Mucosa of rectum (tissue), 2 donors: ENCODE results near the gene C1QTNF2.

Source experiments
- H3K27ac ChIP-seq, 2 donors: one replicate each; pipeline ENCODE4 v1.7.0; 2013; ENCODE audit warnings: inconsistent platforms in 2 of 2, low read depth in 2 of 2, low read length in 2 of 2
- H3K27me3 ChIP-seq, 2 donors: one replicate each; pipeline ENCODE4 v1.7.0; 2013; ENCODE audit warnings: low read length in 2 of 2; ENCODE audit not compliant: control insufficient read depth in 2 of 2, insufficient read depth in 2 of 2
- H3K36me3 ChIP-seq, 2 donors: one replicate each; pipeline ENCODE4 v1.7.0; 2013; ENCODE audit warnings: low read length in 2 of 2; ENCODE audit not compliant: control insufficient read depth in 2 of 2, insufficient read depth in 2 of 2
- H3K4me1 ChIP-seq, 2 donors: one replicate each; pipeline ENCODE4 v1.7.0; 2013; ENCODE audit warnings: low read length in 2 of 2, mild to moderate bottlenecking in 1 of 2; ENCODE audit not compliant: control insufficient read depth in 2 of 2, insufficient read depth in 2 of 2
- H3K4me3 ChIP-seq, 2 donors: one replicate each; pipeline ENCODE4 v1.7.0; 2013; ENCODE audit warnings: low read length in 2 of 2
- H3K9ac ChIP-seq, 2 donors: one replicate each; pipeline ENCODE4 v1.7.0; 2013; ENCODE audit warnings: low read length in 2 of 2, low read depth in 1 of 2, mild to moderate bottlenecking in 1 of 2
- H3K9me3 ChIP-seq, 2 donors: one replicate each; pipeline ENCODE4 v1.7.0; 2013; ENCODE audit warnings: low read length in 2 of 2; ENCODE audit not compliant: control insufficient read depth in 2 of 2
- donor health status: healthy.
- donor health status: Normal muscosa, but diverticular disease.

C1QTNF2 gene

GRCh38 chr5:160390787-160391696, 20.6 kb upstream of the C1QTNF2 start:
- Histone ChIP-seq H3K9me3 (no peaks in the 10 kb centered on the region), H3K4me3 (no peak overlapping the region), H3K27ac (no peak overlapping the region), H3K27me3 (no peaks in the 10 kb centered on the region), H3K9ac (no peak overlapping the region), H3K4me1 (no peaks in the 10 kb centered on the region), H3K36me3 (no peaks in the 10 kb centered on the region)

GRCh38 chr5:160387445-160387844, 17.0 kb upstream of the C1QTNF2 start:
- Histone ChIP-seq H3K27me3 (no peaks in the 10 kb centered on the region), H3K36me3 (no peaks in the 10 kb centered on the region), H3K9ac (no peak overlapping the region)

DNA sequence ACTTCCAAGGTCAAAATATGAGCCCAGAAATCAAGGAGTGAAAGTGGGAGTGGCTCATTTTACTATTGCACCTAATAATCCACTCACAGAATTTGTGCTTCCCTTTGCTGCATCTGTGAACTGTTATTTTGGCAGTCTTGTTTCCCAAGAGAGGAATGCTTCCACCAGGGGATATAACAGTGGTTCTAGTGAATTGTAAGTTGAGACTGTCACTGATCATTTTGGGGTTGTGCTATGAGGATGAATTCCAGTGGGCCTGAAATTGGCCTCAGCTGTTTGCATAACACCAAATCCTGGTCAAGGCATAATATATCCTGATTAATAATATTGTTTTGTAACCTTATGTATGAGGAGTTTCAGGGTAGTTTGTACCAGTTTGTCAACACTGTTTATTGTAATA, 15.1 kb upstream of the C1QTNF2 start:
- Histone ChIP-seq H3K4me1 (no peaks in the 10 kb centered on the region), H3K9ac (no peak overlapping the region), H3K27me3 (no peaks in the 10 kb centered on the region)

More at GRCh38 chr5:160387445-160387844, 17.0 kb upstream of the C1QTNF2 start:
- H3K9me3 ChIP-seq: no peaks in the 10 kb centered on the region
- no peak overlapping the region for H3K4me3 ChIP-seq
- no peaks in the 10 kb centered on the region for H3K4me1 ChIP-seq
- no peak overlapping the region for H3K27ac ChIP-seq

GRCh38 chr5:160384681-160385080, 14.3 kb upstream of the C1QTNF2 start:
- H3K9me3 ChIP-seq: no peaks in the 10 kb centered on the region
- H3K27ac ChIP-seq: no peak overlapping the region
- no peak overlapping the region for H3K9ac ChIP-seq
- no peak overlapping the region for H3K4me3 ChIP-seq
- H3K27me3 ChIP-seq: no peaks in the 10 kb centered on the region
- H3K36me3 ChIP-seq: no peaks in the 10 kb centered on the region
- no peaks in the 10 kb centered on the region for H3K4me1 ChIP-seq

More for the DNA sequence above, 15.1 kb upstream of the C1QTNF2 start:
- no peak overlapping the region for H3K27ac ChIP-seq
- H3K4me3 ChIP-seq: no peak overlapping the region
- no peaks in the 10 kb centered on the region for H3K9me3 ChIP-seq
- no peaks in the 10 kb centered on the region for H3K36me3 ChIP-seq

- Histone ChIP-seq H3K4me3 (no peak overlapping the region), H3K9ac (no peak overlapping the region), H3K4me1 (no peaks in the 10 kb centered on the region), H3K36me3 (no peaks in the 10 kb centered on the region), H3K27me3 (no peaks in the 10 kb centered on the region), H3K27ac (no peak overlapping the region), H3K9me3 (no peaks in the 10 kb centered on the region)
Observed at GRCh38 chr5:160382346-160382745, 11.9 kb upstream of the C1QTNF2 start.

DNA sequence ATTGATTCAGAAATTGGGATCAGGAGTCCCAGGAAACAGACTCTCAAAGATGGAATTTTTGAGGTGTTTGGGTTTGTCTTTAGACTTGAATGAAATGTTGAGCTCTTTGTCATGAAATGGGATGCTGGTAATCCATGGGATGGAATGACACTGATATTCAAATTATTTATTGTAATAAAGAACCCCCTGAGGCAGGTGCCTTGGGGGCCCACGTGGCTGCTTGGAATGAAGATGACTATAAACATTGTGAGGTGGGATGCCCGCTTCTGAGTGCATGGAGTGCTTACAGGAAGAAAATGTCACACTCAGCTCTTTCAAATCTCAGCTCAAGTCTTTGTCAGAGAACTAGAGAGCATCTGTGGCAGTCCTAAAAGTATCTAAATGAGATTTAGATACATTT, 9.6 kb upstream of the C1QTNF2 start:
- Histone ChIP-seq H3K36me3 (no peaks in the 10 kb centered on the region), H3K27ac (no peak overlapping the region), H3K4me3 (no peak overlapping the region), H3K4me1 (no peaks in the 10 kb centered on the region), H3K27me3 (no peaks in the 10 kb centered on the region), H3K9me3 (no peaks in the 10 kb centered on the region), H3K9ac (no peak overlapping the region)

DNA sequence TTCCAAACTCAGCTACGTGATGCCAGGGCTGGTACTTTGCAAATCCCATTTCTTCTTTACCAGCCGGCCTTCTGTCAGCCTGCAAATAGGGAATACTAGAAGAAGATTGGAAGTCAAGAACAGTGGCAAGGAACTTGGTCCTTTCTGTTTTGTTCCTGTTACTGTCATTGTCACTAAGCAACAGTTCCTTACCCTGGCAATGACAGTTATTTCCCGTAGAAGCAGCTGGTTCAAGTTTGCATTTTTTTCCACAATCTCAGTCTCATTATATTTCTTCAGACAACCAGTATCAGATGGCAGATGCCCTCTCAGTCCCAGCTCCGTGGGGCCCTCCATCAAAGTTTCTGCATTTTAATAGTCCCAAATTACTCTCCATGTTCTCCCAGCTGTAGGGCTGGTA, 9.1 kb upstream of the C1QTNF2 start:
- Histone ChIP-seq H3K9me3 (no peaks in the 10 kb centered on the region), H3K4me3 (no peak overlapping the region), H3K4me1 (no peaks in the 10 kb centered on the region), H3K27me3 (no peaks in the 10 kb centered on the region), H3K27ac (no peak overlapping the region), H3K36me3 (no peaks in the 10 kb centered on the region), H3K9ac (no peak overlapping the region)

GRCh38 chr5:160378330-160378729, 7.9 kb upstream of the C1QTNF2 start:
- H3K4me1 ChIP-seq: no peaks in the 10 kb centered on the region
- H3K27ac ChIP-seq: no peak overlapping the region
- H3K27me3 ChIP-seq: no peaks in the 10 kb centered on the region
- H3K9me3 ChIP-seq: no peaks in the 10 kb centered on the region
- H3K36me3 ChIP-seq: no peaks in the 10 kb centered on the region
- H3K9ac ChIP-seq: no peak overlapping the region
- H3K4me3 ChIP-seq: no peak overlapping the region

- H3K4me3 ChIP-seq: no peak overlapping the region
- H3K4me1 ChIP-seq: no peaks in the 10 kb centered on the region
- H3K27me3 ChIP-seq: no peaks in the 10 kb centered on the region
- no peaks in the 10 kb centered on the region for H3K9me3 ChIP-seq
- H3K36me3 ChIP-seq: no peaks in the 10 kb centered on the region
- H3K9ac ChIP-seq: no peak overlapping the region
- no peak overlapping the region for H3K27ac ChIP-seq
Observed at GRCh38 chr5:160377651-160378050, 7.2 kb upstream of the C1QTNF2 start.

DNA sequence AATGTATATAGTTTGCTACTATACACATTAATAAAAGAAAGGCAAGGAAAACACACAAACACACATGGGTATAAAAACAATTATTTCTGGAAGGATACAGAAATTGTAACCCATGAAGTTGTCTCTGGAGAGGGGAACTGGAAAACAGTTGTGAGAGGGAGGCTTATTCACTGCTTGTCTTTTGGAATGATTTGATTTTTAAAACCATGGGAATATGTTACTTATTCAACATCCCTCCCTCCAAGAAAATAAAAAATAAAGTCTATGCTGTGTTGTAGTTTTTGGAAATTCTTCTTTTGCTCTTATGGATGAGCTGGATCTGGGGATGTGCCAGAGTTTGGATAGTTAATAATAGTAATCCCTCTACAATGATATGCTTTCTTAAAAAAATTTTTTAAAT, 6.0 kb upstream of the C1QTNF2 start:
- Histone ChIP-seq H3K36me3 (no peaks in the 10 kb centered on the region), H3K27ac (no peak overlapping the region), H3K4me1 (no peaks in the 10 kb centered on the region), H3K9me3 (no peaks in the 10 kb centered on the region), H3K4me3 (no peak overlapping the region), H3K27me3 (no peaks in the 10 kb centered on the region), H3K9ac (no peak overlapping the region)
